Nephron progenitor cell (in vitro differentiated cells): ENCODE results near the gene KLF12.
A peak's percentile ranks its signal among the peaks of the same experiment; 100 is the strongest.

Experiments used
- DNase-seq: peaks from one replicate; pipeline ENCODE4 v3.0.0; 2021
- H3K27ac Mint-ChIP-seq: 2 replicates; pipeline ENCODE4 v1.8.0; 2021; ENCODE audit warnings: mild to moderate bottlenecking, moderate library complexity, mixed read lengths
- H3K27me3 Mint-ChIP-seq: 2 replicates; pipeline ENCODE4 v1.8.0; 2021; ENCODE audit warnings: mild to moderate bottlenecking, low read depth, mixed read lengths; ENCODE audit not compliant: poor library complexity
- H3K36me3 Mint-ChIP-seq: 2 replicates; pipeline ENCODE4 v1.8.0; 2021; ENCODE audit warnings: low read depth, mixed read lengths
- H3K4me1 Mint-ChIP-seq: 2 replicates; pipeline ENCODE4 v1.8.0; 2021; ENCODE audit warnings: mixed read lengths
- H3K4me3 Mint-ChIP-seq: 2 replicates; pipeline ENCODE4 v1.8.0; 2021; ENCODE audit warnings: mild to moderate bottlenecking, moderate library complexity, mixed read lengths
- H3K9me3 Mint-ChIP-seq: 2 replicates; pipeline ENCODE4 v1.8.0; 2021; ENCODE audit warnings: mild to moderate bottlenecking, moderate library complexity, mixed read lengths
- CTCF ChIP-seq: fragments of 200-600 bp; sonication (generic); IDR thresholded peaks from 2 replicates; pipeline ENCODE4 v1.5.0; 2021; ENCODE audit warnings: antibody characterized with exemption

Gene KLF12

GRCh38 chr13:74134221-74134776, at the start of gene KLF12:
Gene KLF12, minus strand, starts transcription at chr13:74134404.
- Mint-ChIP-seq H3K36me3 (no peaks in the 10 kb centered on the region), H3K27ac (peak within 1 kb of the TSS; percentile 100), H3K27me3 (peaks cover 3% of the 10 kb centered on the region)

GRCh38 chr13:74182491-74182890, 48.3 kb upstream of the KLF12 start:
- H3K27ac Mint-ChIP-seq = no peak overlapping the region
- no peak overlapping the region for H3K4me3 Mint-ChIP-seq
- H3K4me1 Mint-ChIP-seq = no peaks in the 10 kb centered on the region
- no peaks in the 10 kb centered on the region for H3K36me3 Mint-ChIP-seq
- DNase-seq = no peak
- H3K27me3 Mint-ChIP-seq = peaks cover 5% of the 10 kb centered on the region
- H3K9me3 Mint-ChIP-seq = no peaks in the 10 kb centered on the region
- no peak for TF ChIP-seq CTCF

More at GRCh38 chr13:74134221-74134776, at the start of gene KLF12:
- Mint-ChIP-seq H3K9me3 (no peaks in the 10 kb centered on the region), H3K4me3 (peak within 1 kb of the TSS; percentile 93), H3K4me1 (peaks cover 32% of the 10 kb centered on the region)
- no peak for TF ChIP-seq CTCF
- peak; percentile 85 for DNase-seq

GRCh38 chr13:74174810-74175209, 40.6 kb upstream of the KLF12 start:
- H3K27me3 Mint-ChIP-seq = no peaks in the 10 kb centered on the region
- no peak for DNase-seq
- peaks cover 2% of the 10 kb centered on the region for H3K4me1 Mint-ChIP-seq
- TF ChIP-seq CTCF = no peak
- H3K36me3 Mint-ChIP-seq = no peaks in the 10 kb centered on the region
- H3K4me3 Mint-ChIP-seq = no peak overlapping the region
- no peak overlapping the region for H3K27ac Mint-ChIP-seq
- no peaks in the 10 kb centered on the region for H3K9me3 Mint-ChIP-seq

GRCh38 chr13:74173822-74174221, 39.6 kb upstream of the KLF12 start:
- no peak for TF ChIP-seq CTCF
- Mint-ChIP-seq H3K4me3 (no peak overlapping the region), H3K36me3 (no peaks in the 10 kb centered on the region), H3K27ac (no peak overlapping the region), H3K4me1 (peaks cover 6% of the 10 kb centered on the region), H3K27me3 (no peaks in the 10 kb centered on the region), H3K9me3 (no peaks in the 10 kb centered on the region)
- no peak for DNase-seq

- no peak for TF ChIP-seq CTCF
- Mint-ChIP-seq H3K4me1 (peaks cover 13% of the 10 kb centered on the region), H3K4me3 (no peak overlapping the region), H3K27me3 (no peaks in the 10 kb centered on the region), H3K9me3 (no peaks in the 10 kb centered on the region), H3K36me3 (no peaks in the 10 kb centered on the region), H3K27ac (no peak overlapping the region)
- DNase-seq = no peak
Measured at GRCh38 chr13:74171641-74172040, 37.4 kb upstream of the KLF12 start.

- H3K9me3 Mint-ChIP-seq = no peaks in the 10 kb centered on the region
- no peak overlapping the region for H3K27ac Mint-ChIP-seq
- no peaks in the 10 kb centered on the region for H3K36me3 Mint-ChIP-seq
- H3K4me3 Mint-ChIP-seq = no peak overlapping the region
- no peak for TF ChIP-seq CTCF
- no peak for DNase-seq
- H3K27me3 Mint-ChIP-seq = no peaks in the 10 kb centered on the region
- peaks cover 13% of the 10 kb centered on the region for H3K4me1 Mint-ChIP-seq
Measured at GRCh38 chr13:74169676-74170075, 35.5 kb upstream of the KLF12 start.
